Measurements from ENCODE around the gene PAK6.
A peak's percentile ranks its signal among the peaks of the same experiment; 100 is the strongest.

GRCh38 chr15:40258544-40258943 lies 19.7 kb downstream of the PAK6 start:
- TF ChIP-seq CBX1 (IDR thresholded peaks at IDR 0.05; ENCODE audit: low read depth) (no peak), ZNF274 (IDR thresholded peaks at IDR 0.05; ENCODE audit: borderline replicate concordance, low read depth, low read length) (no peak), CEBPB (tag; IDR thresholded peaks at IDR 0.05) (no peak), CTCF (IDR thresholded peaks at IDR 0.05 in 2 of 3, conservative IDR thresholded peaks at IDR 0.05 in 1 of 3; ENCODE audit: insufficient read depth in 2 of 3, low read depth in 1 of 3, low read length in 3 of 3) (peak in 1 of 3 experiments; percentile 10; a peak in 1 of 6 replicates), DPF2 (IDR thresholded peaks at IDR 0.05) (no peak), POLR2AphosphoS5 (IDR thresholded peaks at IDR 0.05; ENCODE audit: control insufficient read depth, insufficient read depth, low read depth, low read length) (no peak), JUND (IDR thresholded peaks at IDR 0.05; ENCODE audit: borderline replicate concordance, low read depth, low read length) (no peak), JUND (tag; IDR thresholded peaks at IDR 0.05; ENCODE audit: borderline replicate concordance, low read depth, low read length) (no peak)

Measured in K562 (cell line).